OCI-LY7 (cell line): ENCODE data around the gene B3GLCT. TPM values are rescaled to one million over a fixed set of nuclear protein-coding genes. Genes with fewer than 3 reads are reported as not detected.
"Not testable (repeated sequence)": the region's sequence is repeated elsewhere in the genome, so short reads cannot be mapped to it uniquely, and the experiment has no call there.

Source experiments
- BruUV-seq: library from RNA; stranded (reverse); fragments of 400-500 nt; replicated peaks from 2 replicates; lab custom pipeline; 2021; lab: Mats Ljungman, UMichigan
- CTCF ChIA-PET: fragments of 300-600 bp; sonication (Branson Sonifier 250); formaldehyde crosslinking; loops from one replicate; lab custom pipeline; 2022; ENCODE audit warnings: antibody characterized with exemption; ENCODE audit not compliant: unreplicated experiment; lab: Charles Lee
- POLR2A ChIA-PET: fragments of 300-600 bp; sonication (Branson Sonifier 250); formaldehyde crosslinking; loops from one replicate; lab custom pipeline; 2022; ENCODE audit warnings: antibody characterized with exemption; lab: Charles Lee
- DNase-seq: peaks from one replicate; pipeline ENCODE4 v3.0.0-alpha.2; 2015; ENCODE audit warnings: low spot score
- H2AFZ ChIP-seq: fragments of 200-600 bp; sonication (generic), shearing (Covaris generic); 2 replicates; pipeline ENCODE4 v1.6.1; 2014; ENCODE audit warnings: mild to moderate bottlenecking, antibody characterized with exemption, low read length, moderate library complexity
- H3K27ac ChIP-seq: fragments of 200-600 bp; sonication (generic); 2 replicates; pipeline ENCODE4 v1.5.1; 2014; ENCODE audit warnings: mixed run types, low read depth, mild to moderate bottlenecking, moderate library complexity, low read length, inconsistent platforms; ENCODE audit not compliant: poor library complexity, severe bottlenecking
- H3K36me3 ChIP-seq: fragments of 200-600 bp; sonication (generic); 2 replicates; pipeline ENCODE4 v1.6.1; 2014; ENCODE audit warnings: mild to moderate bottlenecking, antibody characterized with exemption, low read length, moderate library complexity, mixed read lengths; ENCODE audit not compliant: insufficient read depth
- H3K4me1 ChIP-seq: fragments of 200-600 bp; sonication (generic); 2 replicates; pipeline ENCODE4 v1.5.1; 2014; ENCODE audit warnings: mild to moderate bottlenecking, low read length; ENCODE audit not compliant: insufficient read depth, poor library complexity, severe bottlenecking
- H3K4me2 ChIP-seq: fragments of 200-600 bp; sonication (generic); 2 replicates; pipeline ENCODE4 v1.6.1; 2014; ENCODE audit warnings: mild to moderate bottlenecking, low read length
- H3K4me3 ChIP-seq: fragments of 200-600 bp; sonication (generic); 2 replicates; pipeline ENCODE4 v1.5.1; 2014; ENCODE audit warnings: mild to moderate bottlenecking, low read depth, low read length; ENCODE audit not compliant: poor library complexity, severe bottlenecking
- H3K79me2 ChIP-seq: fragments of 200-600 bp; sonication (generic); 2 replicates; pipeline ENCODE4 v1.6.1; 2016; ENCODE audit warnings: low read depth, mild to moderate bottlenecking, low read length, moderate library complexity, mixed read lengths; ENCODE audit not compliant: insufficient read depth
- H3K9me2 ChIP-seq: fragments of 200-600 bp; sonication (generic); 2 replicates; pipeline ENCODE4 v1.6.1; 2016; ENCODE audit warnings: mild to moderate bottlenecking, low read length, mixed read lengths; ENCODE audit not compliant: insufficient read depth
- H3K9me3 ChIP-seq: fragments of 200-600 bp; sonication (generic); 2 replicates; pipeline ENCODE4 v1.6.1; 2014; ENCODE audit warnings: mild to moderate bottlenecking, mixed run types, low read length, mixed read lengths
- H4K20me1 ChIP-seq: fragments of 200-600 bp; sonication (generic); 2 replicates; pipeline ENCODE4 v1.6.1; 2014; ENCODE audit warnings: mild to moderate bottlenecking, antibody characterized with exemption, low read length, moderate library complexity, mixed read lengths; ENCODE audit not compliant: insufficient read depth
- CTCF ChIP-seq: fragments of 200-600 bp; sonication (generic); conservative IDR thresholded peaks from 2 replicates; pipeline ENCODE4 v1.5.1; 2014; ENCODE audit warnings: mild to moderate bottlenecking, antibody characterized with exemption, low read length, moderate library complexity, mixed read lengths
- EZH2phosphoT487 ChIP-seq: fragments of 200-600 bp; sonication (generic); IDR thresholded peaks from 2 replicates; pipeline ENCODE4 v1.6.1; 2018; ENCODE audit warnings: low read depth, borderline replicate concordance, mild to moderate bottlenecking, mixed run types, antibody characterized with exemption, low read length, moderate library complexity, mixed read lengths
- intact Hi-C: fragments of 100-400 bp; cut with micrococcal nuclease; formaldehyde crosslinking; loops from one replicate; pipeline ENCODE4 v1.10.0; 2022; ENCODE audit not compliant: unreplicated experiment
- total RNA-seq, 2 experiments: library from RNA; depleted of rRNA in 1 of 2; stranded (reverse); fragments of >200 nt in 1 of 2; shearing (Covaris generic) in 1 of 2; gene quantifications; 2 replicates each; pipeline ENCODE4 v1.2.3, GENCODE V29; 2014 to 2022

Gene B3GLCT
- total RNA-seq, 2 experiments from 2014 or later = 3.7 to 4.3 TPM

DNA sequence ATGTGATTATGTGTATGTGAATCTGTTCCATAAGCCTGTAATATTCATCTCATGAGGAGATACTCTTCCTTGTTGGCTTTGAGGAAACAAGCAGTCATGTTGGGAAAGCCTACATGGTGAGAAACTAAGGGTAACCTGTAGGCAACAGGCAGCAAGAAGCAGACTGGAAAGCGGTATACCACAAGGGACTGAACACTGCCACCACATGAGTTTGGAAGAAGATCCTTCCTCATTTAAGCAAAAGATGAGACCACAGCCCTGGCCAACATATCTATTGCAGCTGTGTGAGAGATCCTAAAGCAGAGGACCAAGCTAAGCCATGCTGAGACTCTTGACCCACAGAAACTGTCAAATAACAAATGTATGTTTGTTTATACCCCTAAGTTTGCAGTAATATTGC, 134.8 kb downstream of the B3GLCT start:
- Histone ChIP-seq H3K4me2 (no peak overlapping the region), H3K27ac (no peak overlapping the region), H2AFZ (no peak overlapping the region), H3K4me1 (no peaks in the 10 kb centered on the region), H3K9me2 (no peaks in the 10 kb centered on the region), H3K79me2 (no peaks in the 10 kb centered on the region), H3K36me3 (no peaks in the 10 kb centered on the region), H3K9me3 (peaks cover 4% of the 10 kb centered on the region; the same call in 1 of the 2 replicates), H3K4me3 (no peak overlapping the region), H4K20me1 (no peaks in the 10 kb centered on the region)
- CTCF ChIA-PET = no interaction called here
- DNase-seq = no peak
- POLR2A ChIA-PET = no interaction called here
- TF ChIP-seq EZH2phosphoT487 (no peak), CTCF (no peak)
- no TSS peak for BruUV-seq
- intact Hi-C loops = no loop called here

DNA sequence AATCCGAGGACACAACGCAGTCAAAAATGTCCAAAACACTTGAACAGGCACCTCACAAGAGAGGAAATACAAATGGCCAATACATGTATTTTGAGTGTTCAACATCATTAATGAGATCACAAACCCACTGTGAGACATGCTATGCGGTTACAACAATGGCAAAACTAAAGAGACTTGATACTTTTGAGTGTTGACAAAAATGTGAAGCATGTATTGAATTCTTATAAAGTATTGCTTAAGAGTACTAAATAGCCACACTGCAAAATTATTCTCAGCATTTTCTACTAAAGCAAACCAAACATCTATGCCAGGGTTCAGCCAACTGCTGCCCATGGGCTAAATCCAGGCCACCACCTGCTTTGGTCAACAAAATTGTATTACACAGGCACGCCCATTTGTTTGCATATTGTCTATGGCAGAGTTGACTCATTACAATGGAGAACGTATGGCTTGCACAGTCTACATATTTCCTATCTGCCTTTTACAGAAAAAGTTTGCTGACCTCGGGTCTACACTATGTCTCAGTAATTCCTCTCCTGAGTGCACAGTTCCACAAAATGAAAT, 135.3 kb downstream of the B3GLCT start:
- Histone ChIP-seq H3K4me1 (no peaks in the 10 kb centered on the region), H3K36me3 (no peaks in the 10 kb centered on the region), H3K79me2 (no peaks in the 10 kb centered on the region), H3K4me3 (no peak overlapping the region), H3K9me2 (no peaks in the 10 kb centered on the region), H3K27ac (no peak overlapping the region), H2AFZ (no peak overlapping the region), H4K20me1 (no peaks in the 10 kb centered on the region), H3K4me2 (no peak overlapping the region), H3K9me3 (peaks cover 4% of the 10 kb centered on the region; the same call in 1 of the 2 replicates)
- intact Hi-C loops = no loop called here
- ChIA-PET POLR2A (no interaction called here), CTCF (no interaction called here)
- TF ChIP-seq EZH2phosphoT487 (no peak), CTCF (no peak)
- DNase-seq = no peak
- BruUV-seq = no TSS peak

GRCh38 chr13:31339616-31340015, 139.8 kb downstream of the B3GLCT start:
- H3K9me2 ChIP-seq, H4K20me1 ChIP-seq, H3K27ac ChIP-seq, H3K9me3 ChIP-seq, BruUV-seq, H3K4me2 ChIP-seq, intact Hi-C loops, DNase-seq, CTCF ChIA-PET, H3K4me1 ChIP-seq, H3K4me3 ChIP-seq, H2AFZ ChIP-seq, H3K79me2 ChIP-seq, H3K36me3 ChIP-seq: not testable (repeated sequence)
- POLR2A ChIA-PET = interaction anchor here (0.6 kb wide), 1 partner anchor 9 kb away, joined by 3 read pairs; no protein-coding TSS in a partner anchor

DNA sequence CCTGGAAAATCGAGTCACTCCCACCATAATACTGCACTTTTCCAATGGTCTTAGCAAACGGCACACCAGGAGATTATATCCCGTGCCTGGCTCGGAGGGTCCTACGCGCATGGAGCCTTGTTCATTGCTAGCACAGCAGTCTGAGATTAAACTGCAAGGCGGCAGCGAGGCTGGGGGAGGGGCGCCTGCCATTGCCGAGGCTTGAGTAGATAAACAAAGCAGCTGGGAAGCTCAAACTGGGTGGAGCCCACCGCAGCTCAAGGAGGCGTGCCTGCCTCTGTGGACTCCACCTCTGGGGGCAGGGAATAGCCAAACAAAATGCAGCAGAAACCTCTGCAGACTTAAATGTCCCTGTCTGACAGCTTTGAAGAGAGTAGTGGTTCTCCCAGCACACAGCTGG, 141.1 kb downstream of the B3GLCT start:
- BruUV-seq, H3K27ac ChIP-seq, H3K36me3 ChIP-seq, H3K4me1 ChIP-seq, H3K4me3 ChIP-seq, CTCF ChIA-PET, H3K9me3 ChIP-seq, H3K4me2 ChIP-seq, H3K9me2 ChIP-seq, POLR2A ChIA-PET, H4K20me1 ChIP-seq, DNase-seq, intact Hi-C loops, H2AFZ ChIP-seq, H3K79me2 ChIP-seq: not testable (repeated sequence)
